ENCODE data around the gene TNIP1.

TNIP1 gene

DNA sequence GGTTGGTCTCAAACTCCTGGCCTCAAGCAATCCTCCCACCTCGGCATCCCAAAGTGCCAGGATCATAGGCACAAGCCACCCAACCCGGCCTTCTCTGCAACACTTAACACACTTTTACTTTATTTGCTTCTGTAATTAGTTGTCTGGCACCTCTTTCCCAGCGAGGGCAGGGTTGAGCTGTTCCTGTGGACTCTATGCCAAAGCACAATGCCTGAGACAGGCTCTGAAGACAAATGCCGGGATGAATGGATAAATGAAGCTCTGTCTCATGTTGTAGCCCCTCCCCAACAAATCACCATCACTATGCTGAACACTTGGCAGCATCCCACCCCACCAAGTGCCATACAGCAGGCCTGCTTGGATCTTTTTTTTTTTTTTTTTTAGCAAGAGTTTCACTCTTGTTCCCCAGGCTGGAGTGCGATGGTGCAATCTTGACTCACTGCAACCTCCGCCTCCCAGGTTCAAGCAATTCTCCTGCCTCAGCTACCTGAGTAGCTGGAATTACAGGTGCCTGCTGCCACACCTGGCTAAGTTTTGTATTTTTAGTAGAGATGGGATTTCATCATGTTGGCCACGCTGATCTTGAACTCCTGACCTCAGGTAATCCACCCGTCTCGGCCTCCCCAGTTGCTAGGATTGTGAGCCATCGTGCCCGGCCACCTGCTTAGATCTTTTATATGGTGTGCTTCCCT, 39.1 kb downstream of the TNIP1 start:
- no peak for DNase-seq (ENCODE audit: low read depth, low spot score)

DNA sequence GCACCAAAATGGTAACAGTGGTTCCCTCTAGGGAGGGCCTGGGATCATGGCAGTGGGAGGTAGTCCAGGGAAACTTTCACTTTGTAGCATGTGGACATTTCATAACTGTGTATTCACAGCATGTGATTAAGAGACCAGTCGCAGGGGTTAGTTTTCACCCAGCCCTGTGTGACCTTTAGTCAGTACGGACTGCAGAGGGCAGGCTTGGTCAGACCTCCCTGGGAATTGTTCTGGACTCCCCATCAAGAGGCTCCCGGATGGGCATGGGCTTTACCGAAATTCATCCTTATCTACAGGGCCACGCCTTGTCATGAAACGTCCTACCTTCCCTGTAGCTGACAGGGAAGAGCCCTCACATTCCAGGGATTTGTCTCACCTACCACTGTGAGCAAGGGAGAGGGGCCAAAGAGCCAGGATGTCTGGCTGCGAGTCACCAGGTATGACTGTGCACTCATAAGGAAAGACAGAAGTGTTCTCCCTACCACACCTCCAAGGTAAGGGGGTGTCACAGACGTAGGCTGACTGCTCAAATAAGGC, 40.6 kb downstream of the TNIP1 start:
- no peak for DNase-seq (ENCODE audit: low read depth, low spot score)

DNA sequence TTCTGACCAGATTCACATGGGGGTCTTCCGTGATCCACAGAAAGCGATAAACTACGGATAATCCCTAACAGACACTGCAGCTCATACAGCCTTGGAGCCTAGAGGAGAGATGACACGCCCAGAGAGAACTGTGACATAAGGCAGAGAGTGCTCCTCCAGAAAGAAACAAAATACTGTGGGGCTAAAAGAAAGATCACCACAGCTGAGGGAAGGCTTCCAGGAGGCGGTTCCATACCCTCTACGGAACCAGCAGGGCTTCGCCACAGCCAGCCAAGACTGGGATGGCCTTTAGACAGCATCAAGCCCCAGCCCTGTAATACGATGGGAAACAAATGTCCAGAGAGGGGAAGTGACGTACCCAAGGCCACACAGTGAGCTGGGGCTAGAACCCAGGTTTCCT, 41.2 kb downstream of the TNIP1 start:
- DNase-seq (ENCODE audit: low read depth, low spot score): no peak

DNA sequence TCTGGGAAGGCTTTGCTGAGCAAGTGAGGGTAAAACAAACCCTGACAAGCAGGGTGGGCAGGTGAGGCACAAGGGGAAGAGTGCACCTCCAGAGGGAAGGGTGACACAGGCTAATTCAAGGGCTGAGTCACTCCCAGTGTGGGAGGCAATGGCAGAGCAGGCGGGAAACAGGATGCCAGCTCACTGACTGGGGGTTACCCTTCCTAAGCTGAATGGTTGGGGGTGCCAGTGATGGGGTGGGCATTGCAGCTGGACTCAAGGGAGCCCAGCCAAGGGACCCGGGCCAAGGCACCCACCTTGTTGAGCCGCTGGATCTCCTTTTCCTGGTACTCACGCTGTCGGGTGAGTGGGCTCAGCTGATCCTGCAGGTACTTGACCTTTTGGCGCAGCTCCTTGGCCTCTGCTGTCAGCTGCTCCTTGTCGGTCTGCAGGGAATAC, 42.0 kb downstream of the TNIP1 start:
- DNase-seq (ENCODE audit: low read depth, low spot score): no peak

DNA sequence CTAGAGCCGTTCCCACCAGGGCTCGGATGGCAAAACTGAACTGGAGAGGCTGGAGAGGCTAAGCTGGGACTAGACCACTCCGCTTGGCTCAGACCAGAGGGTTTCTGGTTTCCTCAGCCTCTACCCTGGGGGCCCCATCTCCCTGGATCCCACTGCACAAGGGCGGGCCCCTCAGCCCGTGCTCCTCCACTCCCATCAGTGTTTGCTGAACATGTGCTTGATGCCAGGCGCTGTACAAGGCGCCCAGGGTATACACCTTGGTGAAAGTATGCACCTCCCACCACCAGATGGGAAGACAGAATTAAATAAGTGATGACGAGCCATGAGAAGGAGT, 42.5 kb downstream of the TNIP1 start:
- no peak for DNase-seq (ENCODE audit: low read depth, low spot score)

DNA sequence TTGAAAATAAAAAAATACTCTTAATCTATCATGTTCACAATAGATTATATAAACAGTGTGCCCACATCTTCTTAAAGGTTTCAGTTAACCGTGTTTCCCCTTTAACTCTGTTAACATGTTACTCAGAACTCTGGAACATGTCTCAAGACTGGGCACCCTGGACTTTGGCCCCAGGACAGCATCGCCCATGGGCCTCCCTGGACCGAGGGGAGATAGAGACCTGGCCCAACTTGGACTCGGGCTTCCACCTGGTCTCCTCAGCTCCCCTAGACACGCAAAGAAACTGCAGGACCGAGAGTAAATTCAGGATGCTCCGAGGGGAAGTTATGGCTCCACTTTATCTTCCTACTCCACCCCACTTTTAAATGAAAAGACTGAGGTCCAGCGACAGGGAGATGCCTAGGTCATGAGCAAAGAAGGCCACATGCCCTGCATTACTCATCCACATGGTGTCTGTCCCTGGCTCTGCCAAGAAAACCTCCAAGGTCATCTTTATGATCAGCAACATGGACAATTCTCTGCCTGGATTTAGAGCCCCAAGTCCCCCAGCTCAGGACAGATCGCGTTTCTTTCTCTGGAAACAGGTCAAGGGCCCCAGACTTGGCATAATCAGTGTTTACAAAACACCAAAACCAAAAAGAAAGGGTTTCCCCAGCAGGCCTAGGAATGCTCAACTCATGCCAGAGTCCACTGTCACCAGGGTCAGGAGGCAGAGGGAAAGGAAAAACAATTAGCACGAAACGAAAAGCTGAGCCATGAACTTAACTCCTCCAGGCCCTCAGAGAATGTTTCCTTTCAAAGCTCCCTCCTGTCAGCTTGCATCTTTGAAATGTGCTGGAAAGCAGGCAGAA, 43.0 kb downstream of the TNIP1 start:
- DNase-seq (ENCODE audit: low read depth, low spot score): no peak

DNA sequence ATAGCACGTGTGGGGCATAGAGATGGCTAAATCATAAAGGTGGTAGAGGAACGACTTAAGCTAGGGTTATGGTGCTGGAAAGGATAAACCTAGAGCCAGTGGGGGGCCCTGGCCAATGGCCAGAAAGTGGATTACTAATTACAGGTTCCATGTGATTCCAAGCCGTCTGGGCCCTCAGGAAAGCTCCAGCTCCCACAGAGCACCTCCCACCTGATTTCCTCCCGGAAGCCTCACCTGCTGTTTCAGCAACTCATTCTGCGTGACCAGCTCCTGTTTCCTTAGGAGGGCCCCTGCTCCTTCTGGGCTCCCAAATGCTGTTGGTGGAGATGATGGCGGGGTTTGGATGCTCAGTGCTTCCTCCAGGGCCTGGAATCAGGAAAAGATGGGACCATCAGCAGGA, 44.3 kb downstream of the TNIP1 start:
- no peak for DNase-seq (ENCODE audit: low read depth, low spot score)

DNA sequence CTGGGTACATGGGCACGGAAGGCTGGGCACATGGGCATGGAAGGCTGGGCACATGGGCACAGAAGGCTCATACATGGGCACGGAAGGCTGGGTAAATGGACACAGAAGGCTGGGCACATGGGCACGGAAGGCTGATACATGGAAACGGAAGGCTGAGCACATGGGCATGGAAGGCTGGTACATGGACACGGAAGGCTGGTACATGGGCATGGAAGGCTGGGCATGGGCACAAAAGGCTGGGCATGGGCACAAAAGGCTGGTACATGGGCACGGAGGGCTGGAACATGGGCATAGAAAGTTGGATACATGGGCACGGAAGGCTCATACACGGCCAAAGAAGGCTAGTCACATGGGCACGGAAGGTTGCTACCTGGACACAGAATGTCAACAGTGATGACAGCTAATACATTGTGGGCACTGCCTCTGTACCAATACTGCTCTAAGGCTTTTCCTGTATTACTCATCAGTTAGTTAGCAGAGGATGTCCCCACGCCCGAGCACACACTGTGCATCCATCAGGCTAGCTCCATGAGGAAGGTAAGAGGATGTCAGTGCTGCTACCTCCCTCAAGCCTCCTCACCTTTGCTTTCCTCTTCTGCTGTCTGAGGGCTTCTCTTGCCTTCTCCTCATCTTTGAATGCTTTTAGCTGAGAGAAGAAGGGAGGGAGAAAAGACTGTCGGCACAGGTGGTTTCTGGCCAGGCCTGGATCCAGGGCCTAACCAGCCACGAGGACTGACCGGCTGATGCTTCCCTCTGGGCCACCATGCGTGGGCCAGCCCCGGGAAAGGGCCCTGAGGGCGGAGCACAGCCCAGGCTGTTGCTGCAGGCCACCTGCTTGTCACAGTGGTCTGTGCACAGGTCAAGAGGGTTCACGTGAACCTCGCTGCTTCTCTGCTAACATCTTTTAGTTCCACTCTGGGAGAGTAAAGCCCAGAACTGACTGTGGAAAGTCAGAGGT, 46.1 kb downstream of the TNIP1 start:
- DNase-seq (ENCODE audit: low read depth, low spot score): no peak

DNA sequence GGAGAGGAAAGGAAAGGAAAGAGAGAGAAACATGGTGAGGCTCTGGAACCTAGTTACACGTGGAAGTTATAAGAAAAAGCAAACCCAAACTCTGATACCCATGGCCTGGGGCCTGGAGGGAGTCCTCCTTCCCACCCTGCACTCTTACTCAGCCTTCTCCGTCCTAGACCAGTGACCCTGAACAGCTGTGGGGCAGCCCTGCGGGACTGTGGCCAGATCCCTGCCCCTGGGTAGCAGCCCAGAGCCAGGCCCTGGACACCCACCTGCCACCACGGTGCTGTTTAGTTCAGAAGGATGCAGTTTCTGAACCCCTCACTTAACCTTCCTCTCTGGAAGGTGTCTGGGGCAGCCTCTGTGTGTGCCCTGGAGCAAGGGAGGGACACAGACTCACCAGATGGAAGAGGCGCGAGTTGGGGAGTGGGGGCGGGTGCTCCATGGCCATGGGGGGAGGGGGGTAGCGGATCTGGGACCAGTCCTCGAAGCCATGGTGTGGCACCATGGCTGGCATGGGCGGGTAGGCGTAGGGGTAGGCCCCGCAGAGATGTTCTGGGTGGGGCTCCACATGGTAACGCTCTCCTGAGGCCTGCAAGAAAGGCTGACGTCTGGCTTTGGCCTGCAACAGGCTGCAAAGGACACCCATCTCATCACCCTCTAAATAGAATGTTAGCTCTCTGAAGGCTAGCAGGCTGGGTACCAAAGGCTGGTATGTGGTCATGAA, 47.5 kb downstream of the TNIP1 start:
- no peak for DNase-seq (ENCODE audit: low read depth, low spot score)

DNA sequence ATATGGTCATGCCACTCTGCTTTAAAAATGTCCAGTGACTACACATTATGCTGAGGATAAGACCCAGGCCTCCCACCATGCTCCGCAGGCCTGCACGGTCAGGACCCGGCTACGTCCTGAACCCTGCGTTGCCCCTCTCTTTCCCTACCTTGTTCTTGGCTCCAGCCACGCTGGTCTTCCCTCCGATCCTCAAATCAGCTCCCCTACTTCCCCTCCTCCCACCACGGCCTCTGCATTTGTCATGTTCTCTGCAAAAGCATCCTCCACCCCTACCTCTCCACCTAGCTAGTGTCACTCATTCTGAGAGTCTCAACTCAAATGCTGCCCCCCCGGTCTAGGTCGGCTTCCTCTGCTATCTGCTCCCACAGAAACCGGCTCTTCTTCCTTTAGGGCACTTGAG, 49.3 kb downstream of the TNIP1 start:
- no peak for DNase-seq (ENCODE audit: low read depth, low spot score)

DNA sequence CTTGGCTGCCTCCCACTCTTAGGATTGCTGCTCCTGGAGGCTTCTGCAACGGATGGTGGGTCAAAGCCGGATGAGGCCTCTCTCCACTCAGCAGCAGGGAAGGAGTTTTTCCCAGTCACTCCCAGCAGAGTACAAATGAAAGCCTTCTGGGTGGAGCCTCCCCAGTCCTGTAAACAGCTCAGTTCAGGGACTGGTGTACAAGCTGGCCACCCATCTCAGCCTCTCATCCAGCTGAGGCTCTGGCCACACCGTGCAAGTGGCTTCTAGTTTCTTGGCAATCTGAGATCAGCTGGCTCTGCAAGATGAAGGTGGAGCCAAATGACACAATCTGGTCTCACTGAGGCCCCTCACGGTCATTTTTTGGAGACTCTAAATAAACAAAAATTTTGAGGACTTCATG, 50.5 kb downstream of the TNIP1 start:
- no peak for DNase-seq (ENCODE audit: low read depth, low spot score)

DNA sequence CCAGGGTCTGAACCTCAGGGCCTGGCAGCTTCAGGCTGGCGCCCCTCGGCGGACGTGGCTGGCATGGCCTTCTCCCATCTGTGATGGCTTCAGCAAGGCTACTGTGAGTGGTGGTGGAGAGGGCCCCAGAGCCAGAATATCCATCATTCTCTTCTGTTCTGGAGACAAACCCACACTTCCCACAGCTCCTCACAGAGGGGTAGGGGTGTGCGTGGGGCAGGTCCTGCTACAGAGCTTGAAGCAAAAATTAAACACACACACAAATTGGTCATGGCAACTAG, 50.8 kb downstream of the TNIP1 start:
- DNase-seq (ENCODE audit: low read depth, low spot score): no peak

DNA sequence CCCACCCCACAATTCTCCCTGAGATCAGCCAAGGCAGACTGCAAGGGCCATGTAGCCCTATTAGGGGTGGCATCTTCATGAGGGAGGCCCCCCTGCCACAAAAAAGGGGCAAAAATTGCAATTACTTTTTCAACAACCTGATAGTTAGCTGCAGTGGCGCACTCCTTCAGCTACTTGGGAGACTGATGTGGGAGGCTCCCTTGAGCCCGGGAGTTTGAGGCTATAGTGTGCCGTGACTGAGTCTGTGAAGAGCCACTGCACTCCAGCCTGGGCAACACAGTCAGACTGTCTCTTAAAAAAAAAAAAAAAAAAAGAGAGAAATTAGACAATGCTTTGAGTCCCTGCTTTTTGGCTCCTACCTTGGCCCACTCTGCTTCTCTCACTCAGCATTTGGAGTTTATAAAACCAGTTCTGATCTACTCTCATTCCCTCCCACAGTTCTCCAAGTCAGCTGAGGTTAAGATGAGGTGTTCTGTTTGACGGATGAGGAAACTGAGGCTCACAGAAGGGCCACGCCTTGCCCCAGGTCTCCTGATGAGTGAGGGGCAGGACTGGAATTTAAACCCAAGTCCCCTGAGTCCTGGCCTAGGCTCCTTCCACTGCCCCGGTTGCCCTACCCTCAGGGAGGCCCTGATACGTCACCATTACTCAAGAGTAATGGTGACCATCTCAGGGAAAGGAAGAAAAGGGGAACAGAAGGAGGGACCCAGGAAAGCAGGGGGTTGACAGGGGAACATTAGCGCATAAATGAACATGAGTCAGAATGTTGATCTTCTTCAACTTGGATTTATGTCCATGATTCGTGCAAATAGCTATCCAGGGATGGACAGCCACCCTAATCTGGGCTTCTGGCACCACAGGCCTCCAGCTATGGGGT, 51.4 kb downstream of the TNIP1 start:
- DNase-seq (ENCODE audit: low read depth, low spot score): no peak

DNA sequence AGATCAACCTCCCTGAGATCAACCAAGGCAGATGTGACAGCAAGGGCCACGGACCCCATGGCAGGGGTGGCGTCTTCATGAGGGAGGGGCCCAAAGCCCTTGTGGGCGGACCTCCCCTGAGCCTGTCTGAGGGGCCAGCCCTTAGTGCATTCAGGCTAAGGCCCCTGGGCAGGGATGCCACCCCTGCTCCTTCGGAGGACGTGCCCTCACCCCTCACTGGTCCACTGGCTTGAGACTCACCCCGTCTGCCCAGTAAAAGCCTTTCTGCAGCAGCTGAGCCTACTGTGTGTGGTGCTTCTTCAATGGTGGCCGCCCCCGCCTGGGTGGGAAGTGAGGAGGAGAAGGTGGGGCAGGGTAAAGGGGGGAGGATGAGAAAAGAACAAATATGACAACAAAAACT, 52.1 kb downstream of the TNIP1 start:
- DNase-seq (ENCODE audit: low read depth, low spot score): no peak

DNA sequence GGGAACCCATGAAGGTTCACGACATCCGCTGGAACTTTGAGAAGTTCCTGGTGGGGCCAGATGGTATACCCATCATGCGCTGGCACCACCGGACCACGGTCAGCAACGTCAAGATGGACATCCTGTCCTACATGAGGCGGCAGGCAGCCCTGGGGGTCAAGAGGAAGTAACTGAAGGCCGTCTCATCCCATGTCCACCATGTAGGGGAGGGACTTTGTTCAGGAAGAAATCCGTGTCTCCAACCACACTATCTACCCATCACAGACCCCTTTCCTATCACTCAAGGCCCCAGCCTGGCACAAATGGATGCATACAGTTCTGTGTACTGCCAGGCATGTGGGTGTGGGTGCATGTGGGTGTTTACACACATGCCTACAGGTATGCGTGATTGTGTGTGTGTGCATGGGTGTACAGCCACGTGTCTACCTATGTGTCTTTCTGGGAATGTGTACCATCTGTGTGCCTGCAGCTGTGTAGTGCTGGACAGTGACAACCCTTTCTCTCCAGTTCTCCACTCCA, 52.8 kb downstream of the TNIP1 start:
- no peak for DNase-seq (ENCODE audit: low read depth, low spot score)

DNA sequence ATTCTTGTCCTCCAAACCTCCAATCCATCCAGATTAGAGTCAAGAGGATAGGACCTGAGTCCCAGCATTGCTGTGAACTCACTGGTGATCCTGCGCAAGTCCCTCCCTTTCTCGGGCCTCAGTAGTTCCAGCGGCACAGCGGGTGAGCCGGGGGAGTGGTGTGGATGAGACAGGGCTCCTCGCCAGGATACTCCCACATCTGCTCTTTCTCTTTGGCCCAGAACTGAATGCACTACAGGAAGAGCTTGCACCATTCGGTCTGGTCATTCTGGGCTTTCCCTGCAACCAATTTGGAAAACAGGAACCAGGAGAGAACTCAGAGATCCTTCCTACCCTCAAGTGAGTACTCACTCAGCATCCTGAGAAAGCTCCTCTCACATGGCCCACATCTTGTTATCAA, 54.2 kb downstream of the TNIP1 start:
- DNase-seq (ENCODE audit: low read depth, low spot score): no peak

DNA sequence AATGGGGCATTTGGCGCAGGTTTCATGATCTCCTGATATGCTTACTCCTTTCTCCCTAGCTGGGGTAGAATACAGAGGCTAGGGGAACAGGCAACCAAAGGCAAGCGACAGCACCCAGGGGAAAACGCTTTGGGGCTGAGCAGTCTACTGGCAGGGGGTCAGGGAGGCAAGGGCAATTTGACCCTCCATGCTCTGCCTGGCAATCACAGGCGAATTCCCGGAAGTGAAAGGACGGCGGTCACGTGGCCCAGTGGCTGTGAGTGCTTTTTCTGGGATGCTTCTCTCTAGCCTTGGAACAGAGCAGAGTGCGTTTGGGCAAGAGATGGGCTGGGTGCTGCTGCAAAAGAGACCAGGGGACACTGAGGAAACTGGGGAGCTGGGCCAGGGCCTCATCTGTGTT, 54.7 kb downstream of the TNIP1 start:
- DNase-seq (ENCODE audit: low read depth, low spot score): no peak

DNA sequence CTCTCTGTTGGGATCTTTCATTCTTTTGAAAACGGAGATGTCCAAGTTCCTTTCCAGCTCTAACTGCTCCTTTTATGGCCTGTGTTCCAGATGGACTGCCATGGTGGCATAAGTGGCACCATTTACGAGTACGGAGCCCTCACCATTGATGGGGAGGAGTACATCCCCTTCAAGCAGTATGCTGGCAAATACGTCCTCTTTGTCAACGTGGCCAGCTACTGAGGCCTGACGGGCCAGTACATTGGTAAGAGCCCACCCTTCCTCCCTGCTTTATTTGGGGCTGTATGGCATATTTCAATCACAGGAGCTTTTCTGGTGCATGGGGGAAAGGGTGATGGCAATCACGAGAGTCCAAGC, 55.6 kb downstream of the TNIP1 start:
- no peak for DNase-seq (ENCODE audit: low read depth, low spot score)

DNA sequence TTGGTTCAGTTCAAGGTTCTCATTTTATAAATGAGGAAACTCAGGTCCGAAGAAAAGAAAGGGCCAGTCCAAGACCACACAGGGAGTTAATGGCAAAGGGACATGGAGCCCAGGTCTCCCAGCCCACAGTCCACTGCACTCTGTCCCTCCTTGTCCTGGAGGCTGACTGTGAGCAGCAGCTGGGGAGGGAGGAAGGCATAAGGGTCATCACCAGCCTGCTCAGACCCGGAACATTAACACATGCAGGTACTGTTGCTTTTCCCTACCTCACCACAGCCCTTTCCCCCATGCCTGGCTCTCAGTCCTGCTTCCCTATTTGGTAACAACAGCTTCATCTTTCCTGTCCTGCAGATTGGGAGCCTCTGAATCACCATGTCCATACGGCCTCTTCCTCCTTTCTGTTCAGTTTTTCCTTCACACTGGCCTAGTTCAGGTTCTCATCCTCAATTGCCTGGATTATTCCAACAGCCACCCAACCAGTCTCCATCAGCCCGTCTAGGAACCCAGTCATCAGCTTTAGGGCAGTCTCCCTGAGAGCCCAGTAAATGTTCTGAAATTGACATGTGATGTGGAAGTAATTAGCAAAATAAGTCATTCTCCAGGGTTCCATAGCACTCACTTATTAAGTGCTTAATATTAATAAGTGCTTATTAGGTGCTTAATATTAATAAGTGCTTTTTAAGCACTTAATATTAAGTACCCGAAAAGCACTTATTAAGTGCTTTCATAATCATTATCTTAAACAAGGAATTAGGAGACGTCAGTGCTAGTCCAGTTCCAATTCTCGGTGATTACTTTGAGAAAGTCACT, 56.2 kb downstream of the TNIP1 start:
- DNase-seq (ENCODE audit: low read depth, low spot score): no peak

DNA sequence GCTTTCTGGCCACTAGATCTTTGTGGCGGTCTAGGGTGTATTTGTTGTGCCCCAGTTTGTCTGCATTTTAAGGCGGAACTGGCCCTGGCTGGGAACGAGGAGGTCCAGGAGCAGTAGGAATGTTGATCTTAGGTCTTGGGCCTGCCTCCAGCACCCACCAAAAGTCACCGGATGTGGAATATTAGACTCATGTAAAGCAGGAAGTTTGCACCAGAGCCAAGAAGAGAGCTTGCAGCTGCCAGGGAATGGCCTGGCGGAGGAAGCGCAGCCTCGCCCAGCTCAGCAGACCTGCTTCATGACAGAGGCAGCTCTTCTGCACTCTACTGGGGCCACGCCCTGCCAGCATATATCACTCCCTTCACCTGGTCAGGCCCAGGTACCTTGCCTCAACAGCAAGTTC, 57.2 kb downstream of the TNIP1 start:
- DNase-seq (ENCODE audit: low read depth, low spot score): no peak

All from activated naive CD8-positive, alpha-beta T cell treated with anti-CD3 and anti-CD28 coated beads, Interleukin-2, amount 50 U/mL, for 16 hours (primary cell).